WTC11 (cell line): ENCODE data around the gene UBE4A. TPM values are rescaled to one million over a fixed set of nuclear protein-coding genes. Genes with fewer than 3 reads are reported as not detected.

ENCODE experiments used
- ATAC-seq: fragments of 200-7000 bp; cut with Tn5 transposase; 2 replicates; pipeline ENCODE4 v1.10.0; 2021; ENCODE audit warnings: mild to moderate bottlenecking, moderate library complexity
- CTCF ChIA-PET: fragments of 300-600 bp; sonication (Branson Sonifier 250); formaldehyde crosslinking; loops from one replicate; lab custom pipeline; 2021; ENCODE audit warnings: antibody characterized with exemption; lab: Charles Lee
- POLR2A ChIA-PET: fragments of 350-600 bp; sonication (Branson Sonifier 250); formaldehyde crosslinking; loops from one replicate; lab custom pipeline; 2021; ENCODE audit warnings: antibody characterized with exemption; lab: Charles Lee
- DNase-seq: peaks from one replicate; pipeline ENCODE4 v3.0.0; 2021; ENCODE audit warnings: low spot score
- H3K27ac Mint-ChIP-seq: 2 replicates; pipeline ENCODE4 v1.8.0; 2021; ENCODE audit warnings: mixed read lengths
- H3K27me3 Mint-ChIP-seq: 2 replicates; pipeline ENCODE4 v1.8.0; 2021; ENCODE audit warnings: low read depth, mild to moderate bottlenecking, moderate library complexity, mixed read lengths
- H3K36me3 Mint-ChIP-seq: 2 replicates; pipeline ENCODE4 v1.8.0; 2021; ENCODE audit warnings: mixed read lengths
- H3K4me1 Mint-ChIP-seq: 2 replicates; pipeline ENCODE4 v1.8.0; 2022; ENCODE audit warnings: mixed read lengths
- H3K4me3 Mint-ChIP-seq: 2 replicates; pipeline ENCODE4 v1.8.0; 2021; ENCODE audit warnings: mild to moderate bottlenecking, moderate library complexity, mixed read lengths
- H3K9me3 Mint-ChIP-seq: 2 replicates; pipeline ENCODE4 v1.8.0; 2021; ENCODE audit warnings: mixed read lengths
- CDX4 ChIP-seq: fragments of 250-450 bp; sonication (Bioruptor Pico); IDR thresholded peaks from 2 replicates; pipeline ENCODE4 v1.9.0; 2021; ENCODE audit warnings: moderate library complexity, mild to moderate bottlenecking, inconsistent platforms, borderline replicate concordance
- CREB1 ChIP-seq: sonication (generic); formaldehyde crosslinking; IDR thresholded peaks from 2 replicates; pipeline ENCODE4 v1.8.0; 2023; ENCODE audit warnings: mild to moderate bottlenecking, missing genetic modification reagents
- E2F5 ChIP-seq: sonication (generic); formaldehyde crosslinking; IDR thresholded peaks from 2 replicates; pipeline ENCODE4 v1.8.1; 2022; ENCODE audit warnings: mild to moderate bottlenecking, moderate library complexity, missing genetic modification reagents
- ETV6 ChIP-seq: sonication (generic); formaldehyde crosslinking; IDR thresholded peaks from 2 replicates; pipeline ENCODE4 v1.8.1; 2022; ENCODE audit warnings: mild to moderate bottlenecking, missing genetic modification reagents
- FOXK1 ChIP-seq: sonication (generic); formaldehyde crosslinking; IDR thresholded peaks from 2 replicates; pipeline ENCODE4 v1.8.0; 2022; ENCODE audit warnings: mild to moderate bottlenecking, moderate library complexity, missing genetic modification reagents
- MYBL2 ChIP-seq: sonication (generic); formaldehyde crosslinking; IDR thresholded peaks from 2 replicates; pipeline ENCODE4 v1.8.1; 2023; ENCODE audit warnings: mild to moderate bottlenecking, moderate library complexity, missing genetic modification reagents
- RORB ChIP-seq: fragments of 250-450 bp; sonication (Bioruptor Pico); IDR thresholded peaks from 2 replicates; pipeline ENCODE4 v1.9.0; 2021; ENCODE audit warnings: mild to moderate bottlenecking
- ZNF281 ChIP-seq: sonication (generic); formaldehyde crosslinking; IDR thresholded peaks from 2 replicates; pipeline ENCODE4 v1.8.0; 2023; ENCODE audit warnings: mild to moderate bottlenecking, missing genetic modification reagents
- ZNF396 ChIP-seq: fragments of 250-450 bp; sonication (Bioruptor Pico); IDR thresholded peaks from 2 replicates; pipeline ENCODE4 v1.8.0; 2021; ENCODE audit warnings: mild to moderate bottlenecking, moderate library complexity, borderline replicate concordance
- ZNF425 ChIP-seq: fragments of 250-450 bp; sonication (Bioruptor Pico); conservative IDR thresholded peaks from 2 replicates; pipeline ENCODE4 v1.9.0; 2021; ENCODE audit warnings: mild to moderate bottlenecking
- total RNA-seq: library from RNA; stranded (reverse); gene quantifications from 3 replicates; pipeline ENCODE4 v1.2.3, GENCODE V29; 2021
- TF ChIP-seq, protein P1 (sequence below): fragments of 250-450 bp; sonication (Bioruptor Pico); IDR thresholded peaks from 2 replicates; pipeline ENCODE4 v1.9.0; 2021; ENCODE audit warnings: mild to moderate bottlenecking, borderline replicate concordance
- TF ChIP-seq, protein P2 (sequence below): sonication (generic); formaldehyde crosslinking; IDR thresholded peaks from 2 replicates; pipeline ENCODE4 v1.8.1; 2022; ENCODE audit warnings: low read depth, missing genetic modification reagents, borderline replicate concordance

Gene UBE4A
- total RNA-seq, 1 experiment from 2014 or later = 31.0 TPM

- CTCF ChIA-PET = interaction anchor here (1.2 kb wide), 1 partner anchor 13 kb away, joined by 3 read pairs; no protein-coding TSS in a partner anchor
- H3K27me3 Mint-ChIP-seq = no peaks in the 10 kb centered on the region
- POLR2A ChIA-PET = no interaction called here
- no peak for DNase-seq
- no peak for TF ChIP-seq ZNF396 (CRISPR knock-in tag)
- no peak for TF ChIP-seq E2F5
- TF ChIP-seq CREB1 (CRISPR knock-in tag) = no peak
- TF ChIP-seq ZNF281 = no peak
- TF ChIP-seq, protein P1, sequence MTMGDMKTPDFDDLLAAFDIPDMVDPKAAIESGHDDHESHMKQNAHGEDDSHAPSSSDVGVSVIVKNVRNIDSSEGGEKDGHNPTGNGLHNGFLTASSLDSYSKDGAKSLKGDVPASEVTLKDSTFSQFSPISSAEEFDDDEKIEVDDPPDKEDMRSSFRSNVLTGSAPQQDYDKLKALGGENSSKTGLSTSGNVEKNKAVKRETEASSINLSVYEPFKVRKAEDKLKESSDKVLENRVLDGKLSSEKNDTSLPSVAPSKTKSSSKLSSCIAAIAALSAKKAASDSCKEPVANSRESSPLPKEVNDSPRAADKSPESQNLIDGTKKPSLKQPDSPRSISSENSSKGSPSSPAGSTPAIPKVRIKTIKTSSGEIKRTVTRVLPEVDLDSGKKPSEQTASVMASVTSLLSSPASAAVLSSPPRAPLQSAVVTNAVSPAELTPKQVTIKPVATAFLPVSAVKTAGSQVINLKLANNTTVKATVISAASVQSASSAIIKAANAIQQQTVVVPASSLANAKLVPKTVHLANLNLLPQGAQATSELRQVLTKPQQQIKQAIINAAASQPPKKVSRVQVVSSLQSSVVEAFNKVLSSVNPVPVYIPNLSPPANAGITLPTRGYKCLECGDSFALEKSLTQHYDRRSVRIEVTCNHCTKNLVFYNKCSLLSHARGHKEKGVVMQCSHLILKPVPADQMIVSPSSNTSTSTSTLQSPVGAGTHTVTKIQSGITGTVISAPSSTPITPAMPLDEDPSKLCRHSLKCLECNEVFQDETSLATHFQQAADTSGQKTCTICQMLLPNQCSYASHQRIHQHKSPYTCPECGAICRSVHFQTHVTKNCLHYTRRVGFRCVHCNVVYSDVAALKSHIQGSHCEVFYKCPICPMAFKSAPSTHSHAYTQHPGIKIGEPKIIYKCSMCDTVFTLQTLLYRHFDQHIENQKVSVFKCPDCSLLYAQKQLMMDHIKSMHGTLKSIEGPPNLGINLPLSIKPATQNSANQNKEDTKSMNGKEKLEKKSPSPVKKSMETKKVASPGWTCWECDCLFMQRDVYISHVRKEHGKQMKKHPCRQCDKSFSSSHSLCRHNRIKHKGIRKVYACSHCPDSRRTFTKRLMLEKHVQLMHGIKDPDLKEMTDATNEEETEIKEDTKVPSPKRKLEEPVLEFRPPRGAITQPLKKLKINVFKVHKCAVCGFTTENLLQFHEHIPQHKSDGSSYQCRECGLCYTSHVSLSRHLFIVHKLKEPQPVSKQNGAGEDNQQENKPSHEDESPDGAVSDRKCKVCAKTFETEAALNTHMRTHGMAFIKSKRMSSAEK (CRISPR knock-in tag) = no peak
- no peak for TF ChIP-seq ZNF425 (CRISPR knock-in tag)
- TF ChIP-seq, protein P2, sequence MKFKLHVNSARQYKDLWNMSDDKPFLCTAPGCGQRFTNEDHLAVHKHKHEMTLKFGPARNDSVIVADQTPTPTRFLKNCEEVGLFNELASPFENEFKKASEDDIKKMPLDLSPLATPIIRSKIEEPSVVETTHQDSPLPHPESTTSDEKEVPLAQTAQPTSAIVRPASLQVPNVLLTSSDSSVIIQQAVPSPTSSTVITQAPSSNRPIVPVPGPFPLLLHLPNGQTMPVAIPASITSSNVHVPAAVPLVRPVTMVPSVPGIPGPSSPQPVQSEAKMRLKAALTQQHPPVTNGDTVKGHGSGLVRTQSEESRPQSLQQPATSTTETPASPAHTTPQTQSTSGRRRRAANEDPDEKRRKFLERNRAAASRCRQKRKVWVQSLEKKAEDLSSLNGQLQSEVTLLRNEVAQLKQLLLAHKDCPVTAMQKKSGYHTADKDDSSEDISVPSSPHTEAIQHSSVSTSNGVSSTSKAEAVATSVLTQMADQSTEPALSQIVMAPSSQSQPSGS (CRISPR knock-in tag) = no peak
- TF ChIP-seq CDX4 (CRISPR knock-in tag) = no peak
- TF ChIP-seq FOXK1 (CRISPR knock-in tag) = no peak
- no peak for TF ChIP-seq ETV6 (CRISPR knock-in tag)
- no peak for TF ChIP-seq RORB (CRISPR knock-in tag)
- no peak for TF ChIP-seq MYBL2 (CRISPR knock-in tag)
- TF ChIP-seq, all 79 proteins: peak for 0
- Mint-ChIP-seq H3K4me3 (no peak overlapping the region), H3K27ac (no peak overlapping the region), H3K4me1 (0 out of 2 replicates have a peak, but pooled peaks cover 3% of the 10 kb centered on the region), H3K36me3 (peaks cover 14% of the 10 kb centered on the region), H3K9me3 (no peaks in the 10 kb centered on the region)
- ATAC-seq = no peak
Observed at GRCh38 chr11:118412921-118413320, 53.5 kb downstream of the UBE4A start.
